ENCODE measurements around the gene KSR1.
"Not testable (repeated sequence)": the region's sequence is repeated elsewhere in the genome, so short reads cannot be mapped to it uniquely, and the experiment has no call there.

KSR1 gene

GRCh38 chr17:27665549-27665948, 209.3 kb downstream of the KSR1 start:
- no peak overlapping the region for H3K27ac ChIP-seq
- no peak overlapping the region for H3K4me3 ChIP-seq
- no peak for TF ChIP-seq Cebpa-rat (IDR thresholded peaks at IDR 0.05)
- H3K9me3 ChIP-seq (replicated peaks in 1 of 11) = no peaks in the 10 kb centered on the region
- no peak overlapping the region for H3K9ac ChIP-seq
- H4K20me1 ChIP-seq = no peaks in the 10 kb centered on the region; a peak in 1 of 22 replicates
- H3K4me2 ChIP-seq = no peak overlapping the region
- no peaks in the 10 kb centered on the region for H3K36me3 ChIP-seq
- H3K4me1 ChIP-seq = no peaks in the 10 kb centered on the region
- H3K27me3 ChIP-seq = no peaks in the 10 kb centered on the region

DNA sequence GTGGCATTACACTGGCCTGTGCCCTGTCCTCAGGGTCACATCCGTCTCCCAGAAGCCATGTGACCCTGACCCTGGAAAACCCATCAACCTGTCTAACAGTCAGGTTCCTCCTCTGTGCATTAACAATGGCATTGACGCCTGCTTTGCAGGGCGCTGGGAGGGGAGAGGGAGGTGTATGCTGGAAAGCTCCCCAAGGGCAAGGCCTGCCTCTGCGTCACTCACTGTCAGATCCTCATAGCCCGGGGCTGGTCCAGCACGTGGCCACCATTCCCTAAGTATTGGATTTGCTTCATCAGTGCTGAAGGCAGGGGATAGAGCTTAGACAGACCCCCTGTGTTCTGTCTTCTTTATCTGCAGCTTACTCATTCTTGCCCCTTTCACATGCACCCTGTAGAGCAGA, 210.0 kb downstream of the KSR1 start:
- not testable (repeated sequence) for H3K9ac ChIP-seq; H4K20me1 ChIP-seq; H3K4me2 ChIP-seq; H3K27ac ChIP-seq; H3K9me3 ChIP-seq (replicated peaks in 1 of 11); H3K36me3 ChIP-seq; H3K4me1 ChIP-seq; H3K4me3 ChIP-seq; H3K27me3 ChIP-seq

DNA sequence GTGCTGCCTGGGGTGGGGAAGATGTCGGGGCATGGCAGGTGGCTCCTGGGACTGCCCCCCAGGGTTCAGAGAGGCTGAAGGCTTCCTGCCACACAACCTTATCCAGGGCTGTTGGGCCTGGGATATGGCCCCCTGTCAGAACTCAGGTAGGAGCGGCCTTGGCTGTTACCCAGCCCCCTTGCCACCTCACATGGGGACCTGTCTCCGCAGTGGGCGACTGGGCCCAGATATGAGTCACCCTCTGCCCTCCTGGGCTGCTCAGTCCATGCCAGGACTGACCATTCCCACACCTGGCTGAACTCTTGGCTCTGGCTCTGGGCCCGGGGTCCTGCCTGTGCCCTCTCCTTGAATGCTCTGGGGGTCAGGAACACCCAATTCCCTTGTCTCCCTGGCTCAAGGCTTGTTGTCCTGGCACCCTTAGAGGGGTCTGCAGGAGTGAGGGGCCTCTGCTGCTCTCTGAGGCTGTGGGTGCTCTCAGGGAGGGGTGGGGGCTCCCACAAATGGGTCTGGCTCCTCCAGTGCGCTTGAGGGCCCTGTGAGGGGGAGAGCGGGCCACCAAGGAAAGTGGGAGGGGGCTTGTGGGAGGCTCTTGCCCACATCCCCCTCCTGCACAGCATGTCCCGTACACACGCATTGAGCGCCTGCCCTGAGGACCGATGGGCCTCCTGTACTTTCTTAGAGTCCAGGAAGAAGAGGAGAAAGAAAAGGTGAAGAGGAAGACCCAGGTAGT, 210.7 kb downstream of the KSR1 start:
- Histone ChIP-seq H4K20me1 (no peaks in the 10 kb centered on the region; a peak in 1 of 22 replicates), H3K4me3 (no peak overlapping the region), H3K9ac (no peak overlapping the region), H3K27me3 (no peaks in the 10 kb centered on the region), H3K36me3 (no peaks in the 10 kb centered on the region), H3K4me1 (no peaks in the 10 kb centered on the region), H3K9me3 (replicated peaks in 1 of 11) (no peaks in the 10 kb centered on the region), H3K27ac (no peak overlapping the region), H3K4me2 (no peak overlapping the region)
- no peak for TF ChIP-seq Cebpa-rat (IDR thresholded peaks at IDR 0.05)

GRCh38 chr17:27667656-27668487, 211.6 kb downstream of the KSR1 start:
- no peak overlapping the region for H3K9ac ChIP-seq
- H3K36me3 ChIP-seq = no peaks in the 10 kb centered on the region
- no peaks in the 10 kb centered on the region for H3K4me1 ChIP-seq
- H3K4me3 ChIP-seq = no peak overlapping the region
- no peaks in the 10 kb centered on the region for H3K27me3 ChIP-seq
- no peak for TF ChIP-seq Cebpa-rat (IDR thresholded peaks at IDR 0.05)
- no peak overlapping the region for H3K27ac ChIP-seq
- no peaks in the 10 kb centered on the region for H3K9me3 ChIP-seq (replicated peaks in 1 of 11)
- H4K20me1 ChIP-seq = no peaks in the 10 kb centered on the region
- H3K4me2 ChIP-seq = no peak overlapping the region

- H3K4me1 ChIP-seq = no peaks in the 10 kb centered on the region
- no peaks in the 10 kb centered on the region for H4K20me1 ChIP-seq
- no peak overlapping the region for H3K4me3 ChIP-seq
- no peaks in the 10 kb centered on the region for H3K27me3 ChIP-seq
- no peaks in the 10 kb centered on the region for H3K9me3 ChIP-seq (replicated peaks in 1 of 11)
- no peak overlapping the region for H3K4me2 ChIP-seq
- no peak overlapping the region for H3K9ac ChIP-seq
- H3K36me3 ChIP-seq = no peaks in the 10 kb centered on the region
- no peak overlapping the region for H3K27ac ChIP-seq
- TF ChIP-seq Cebpa-rat (IDR thresholded peaks at IDR 0.05) = no peak
These were observed 212.2 kb downstream of the KSR1 start for GRCh38 chr17:27668488-27668823.

GRCh38 chr17:27669136-27669535, 212.9 kb downstream of the KSR1 start:
- Histone ChIP-seq H4K20me1 (no peaks in the 10 kb centered on the region), H3K9me3 (replicated peaks in 1 of 11) (no peaks in the 10 kb centered on the region), H3K9ac (no peak overlapping the region), H3K36me3 (no peaks in the 10 kb centered on the region), H3K4me3 (no peak overlapping the region), H3K4me1 (no peaks in the 10 kb centered on the region), H3K27ac (no peak overlapping the region), H3K4me2 (no peak overlapping the region), H3K27me3 (no peaks in the 10 kb centered on the region)
- no peak for TF ChIP-seq Cebpa-rat (IDR thresholded peaks at IDR 0.05)

DNA sequence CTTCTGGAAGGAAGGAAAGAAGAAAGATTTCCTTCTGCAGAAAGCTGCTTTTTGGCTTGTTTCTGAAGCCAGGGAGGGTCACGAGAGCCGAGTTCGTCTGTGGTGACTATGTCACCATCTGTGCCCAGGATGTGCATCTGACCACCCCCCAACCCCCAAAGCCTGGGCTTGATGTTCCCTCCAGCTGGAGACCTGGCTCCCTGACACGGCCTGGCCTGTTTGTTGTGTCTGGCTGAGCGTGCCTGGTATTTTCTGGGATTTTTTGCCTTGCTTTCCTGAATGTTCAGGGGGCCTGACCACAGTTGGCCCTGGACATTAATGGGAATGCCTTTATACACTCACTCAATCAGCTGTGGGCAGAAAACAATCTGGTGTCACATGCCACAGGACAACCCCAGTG, 213.6 kb downstream of the KSR1 start:
- H3K4me1 ChIP-seq = no peaks in the 10 kb centered on the region
- H3K4me3 ChIP-seq = no peak overlapping the region
- no peaks in the 10 kb centered on the region for H3K9me3 ChIP-seq (replicated peaks in 1 of 11)
- no peaks in the 10 kb centered on the region for H3K36me3 ChIP-seq
- TF ChIP-seq Cebpa-rat (IDR thresholded peaks at IDR 0.05) = no peak
- H3K4me2 ChIP-seq = no peak overlapping the region
- H3K27ac ChIP-seq = no peak overlapping the region
- no peak overlapping the region for H3K9ac ChIP-seq
- H4K20me1 ChIP-seq = no peaks in the 10 kb centered on the region
- H3K27me3 ChIP-seq = no peaks in the 10 kb centered on the region

GRCh38 chr17:27670791-27671590, 214.7 kb downstream of the KSR1 start:
- Histone ChIP-seq H3K27me3 (no peaks in the 10 kb centered on the region), H3K4me1 (no peaks in the 10 kb centered on the region), H3K27ac (no peak overlapping the region), H3K36me3 (no peaks in the 10 kb centered on the region), H3K4me2 (no peak overlapping the region), H4K20me1 (no peaks in the 10 kb centered on the region), H3K9me3 (replicated peaks in 1 of 11) (peaks cover 0 to 6% (median 0%) of the 10 kb centered on the region in 11 experiments; a peak in 1 of 22 replicates), H3K9ac (no peak overlapping the region), H3K4me3 (no peak overlapping the region)
- TF ChIP-seq Cebpa-rat (IDR thresholded peaks at IDR 0.05) = no peak

DNA sequence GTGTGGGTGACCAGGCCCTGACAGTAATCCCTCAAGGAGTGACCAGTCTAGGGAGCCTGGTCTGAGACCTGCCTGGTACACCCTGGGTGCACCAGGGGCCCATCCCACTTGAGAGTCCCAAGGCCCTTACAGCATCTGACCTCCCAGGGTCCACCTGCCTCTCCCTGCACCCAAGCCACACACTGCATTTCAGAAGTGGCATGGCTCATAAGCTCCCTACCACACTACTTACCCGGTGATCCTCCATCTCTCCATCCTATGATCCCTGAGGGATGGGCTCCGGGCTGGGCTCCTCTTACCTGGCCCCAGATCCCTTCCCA, 215.3 kb downstream of the KSR1 start:
- Histone ChIP-seq H3K4me1 (no peaks in the 10 kb centered on the region), H3K27ac (no peak overlapping the region), H3K9me3 (replicated peaks in 1 of 11) (peaks cover 0 to 6% (median 0%) of the 10 kb centered on the region in 11 experiments; a peak in 1 of 22 replicates), H3K9ac (no peak overlapping the region), H3K4me3 (no peak overlapping the region), H3K4me2 (no peak overlapping the region), H3K36me3 (no peaks in the 10 kb centered on the region), H4K20me1 (no peaks in the 10 kb centered on the region), H3K27me3 (no peaks in the 10 kb centered on the region)
- TF ChIP-seq Cebpa-rat (IDR thresholded peaks at IDR 0.05) = no peak

DNA sequence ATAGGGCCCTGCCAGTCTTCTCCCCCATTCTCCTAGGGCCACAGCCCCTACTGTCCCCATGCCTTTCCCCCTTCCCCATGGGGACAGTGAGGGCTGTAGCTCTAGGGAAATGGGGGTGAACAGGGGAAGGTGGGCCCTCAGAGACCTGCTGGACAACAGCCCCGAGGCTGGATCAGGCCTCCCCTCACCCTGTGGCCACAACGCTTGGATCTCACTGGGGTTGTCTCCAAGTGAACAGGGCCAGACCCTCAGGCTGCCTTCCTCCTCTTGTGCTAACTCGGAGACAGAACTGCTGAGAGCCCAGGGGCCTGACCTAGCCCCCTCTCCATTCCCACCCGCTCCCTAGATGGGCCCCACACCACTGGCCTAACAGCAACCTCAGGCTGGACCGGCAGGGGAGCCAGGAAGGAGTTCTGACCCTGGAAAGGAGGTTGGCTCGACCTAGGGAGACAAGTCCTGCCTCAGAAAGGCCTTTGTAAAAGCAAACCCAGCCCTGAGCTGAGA, 215.8 kb downstream of the KSR1 start:
- not testable (repeated sequence) for H3K9me3 ChIP-seq (replicated peaks in 1 of 11); H4K20me1 ChIP-seq; H3K4me3 ChIP-seq; H3K27ac ChIP-seq; H3K36me3 ChIP-seq; H3K4me1 ChIP-seq; H3K9ac ChIP-seq; H3K27me3 ChIP-seq; H3K4me2 ChIP-seq
